ENCODE results near the gene DSCAML1.
A peak's percentile ranks its signal among the peaks of the same experiment; 100 is the strongest.

DSCAML1 gene

DNA sequence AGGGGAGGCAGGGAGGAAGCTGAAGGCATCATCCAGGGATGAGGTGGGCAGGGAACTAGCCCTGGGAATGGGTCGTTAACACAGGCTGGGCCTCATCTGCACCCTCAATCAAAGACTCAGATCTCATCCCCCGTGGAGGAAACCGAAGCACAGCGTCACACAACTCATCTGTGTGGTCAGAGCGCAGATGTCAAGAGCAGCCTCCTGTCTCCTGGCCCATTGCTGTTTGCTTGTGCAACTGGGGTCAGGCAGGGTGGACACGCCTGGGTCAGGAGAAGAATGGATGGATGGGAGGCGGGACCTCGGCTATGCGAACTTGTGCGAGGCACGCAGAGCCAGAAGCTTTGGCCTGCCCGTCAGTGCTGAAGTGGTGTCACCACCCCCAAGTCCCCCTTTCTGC, 251.3 kb downstream of the DSCAML1 start:
- no peaks in the 10 kb centered on the region for H3K36me3 ChIP-seq (ENCODE audit: control insufficient read depth, insufficient read depth, low read length, severe bottlenecking)
- peaks cover 4% of the 10 kb centered on the region for H3K9me3 ChIP-seq (ENCODE audit: control insufficient read depth, low read length)
- H3K4me1 ChIP-seq (ENCODE audit: control insufficient read depth, insufficient read depth, low read length): no peaks in the 10 kb centered on the region
- no peak overlapping the region for H3K4me3 ChIP-seq (ENCODE audit: low read length)
- DNase-seq (ENCODE audit: low read depth): no peak
- peaks cover 39% of the 10 kb centered on the region for H3K27me3 ChIP-seq (replicated peaks; ENCODE audit: control insufficient read depth, insufficient read depth, low read length)
- no peak overlapping the region for H3K9ac ChIP-seq (ENCODE audit: low read length)

DNA sequence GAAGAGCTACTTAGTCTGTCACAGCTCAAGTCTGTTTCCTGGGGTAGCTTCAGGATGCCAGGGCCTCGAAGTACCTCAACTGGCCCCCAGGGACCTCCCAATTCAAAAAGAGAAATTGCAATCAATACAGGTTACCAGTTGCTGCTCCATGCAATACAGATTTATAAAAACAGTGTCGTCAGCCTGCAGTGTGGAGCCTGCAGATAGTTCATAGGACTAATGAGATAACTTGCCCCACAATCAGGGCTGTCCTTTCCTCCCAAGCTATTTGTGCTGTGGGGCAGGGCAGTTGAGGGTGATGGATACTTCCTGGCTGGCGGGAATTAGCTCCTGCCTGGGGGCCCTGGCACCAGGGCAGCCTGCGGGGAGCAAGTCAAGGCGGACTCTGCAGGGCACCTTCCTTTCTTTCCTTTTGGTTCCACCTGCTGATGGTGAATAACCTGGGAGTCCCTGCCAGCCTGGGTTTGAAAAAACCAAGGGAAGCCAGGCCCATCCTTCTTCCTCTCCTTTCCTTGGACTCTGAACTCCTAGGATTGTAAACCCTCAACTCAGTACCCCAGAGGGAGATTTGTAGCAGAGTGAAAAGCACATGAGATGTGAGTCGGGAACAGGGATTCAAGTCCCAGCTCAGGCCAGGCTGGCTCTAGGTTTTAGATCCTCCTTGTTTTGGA, 252.8 kb downstream of the DSCAML1 start:
- Histone ChIP-seq H3K4me1 (ENCODE audit: control insufficient read depth, insufficient read depth, low read length) (no peaks in the 10 kb centered on the region), H3K27me3 (replicated peaks; ENCODE audit: control insufficient read depth, insufficient read depth, low read length) (peaks cover 37% of the 10 kb centered on the region), H3K9me3 (ENCODE audit: control insufficient read depth, low read length) (peaks cover 4% of the 10 kb centered on the region), H3K9ac (ENCODE audit: low read length) (no peak overlapping the region), H3K4me3 (ENCODE audit: low read length) (no peak overlapping the region), H3K36me3 (ENCODE audit: control insufficient read depth, insufficient read depth, low read length, severe bottlenecking) (no peaks in the 10 kb centered on the region)
- no peak for DNase-seq (ENCODE audit: low read depth)

DNA sequence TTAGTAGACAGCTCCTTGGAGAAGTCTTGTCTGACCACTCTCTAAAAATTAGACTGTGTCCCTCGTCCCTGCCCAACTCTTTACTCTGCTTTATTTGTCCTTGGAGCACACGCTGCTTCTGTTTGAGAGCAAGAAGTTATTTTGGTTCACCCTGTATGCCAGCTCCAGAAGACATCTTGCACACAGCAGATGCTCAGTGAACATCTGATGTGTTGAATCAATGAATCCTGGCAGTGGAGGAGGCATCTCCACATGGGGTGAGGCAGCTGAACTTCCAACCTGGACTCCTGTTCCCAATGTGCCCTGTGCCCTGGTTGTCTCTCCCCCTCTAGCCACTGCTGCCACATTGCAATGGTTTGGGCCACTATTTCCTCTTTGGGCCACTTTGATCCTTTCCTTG, 255.8 kb downstream of the DSCAML1 start:
- Histone ChIP-seq H3K27me3 (replicated peaks; ENCODE audit: control insufficient read depth, insufficient read depth, low read length) (peaks cover 37% of the 10 kb centered on the region), H3K36me3 (ENCODE audit: control insufficient read depth, insufficient read depth, low read length, severe bottlenecking) (no peaks in the 10 kb centered on the region), H3K9ac (ENCODE audit: low read length) (no peak overlapping the region), H3K9me3 (ENCODE audit: control insufficient read depth, low read length) (peaks cover 4% of the 10 kb centered on the region), H3K4me1 (ENCODE audit: control insufficient read depth, insufficient read depth, low read length) (no peaks in the 10 kb centered on the region), H3K4me3 (ENCODE audit: low read length) (no peak overlapping the region)
- DNase-seq (ENCODE audit: low read depth): no peak

DNA sequence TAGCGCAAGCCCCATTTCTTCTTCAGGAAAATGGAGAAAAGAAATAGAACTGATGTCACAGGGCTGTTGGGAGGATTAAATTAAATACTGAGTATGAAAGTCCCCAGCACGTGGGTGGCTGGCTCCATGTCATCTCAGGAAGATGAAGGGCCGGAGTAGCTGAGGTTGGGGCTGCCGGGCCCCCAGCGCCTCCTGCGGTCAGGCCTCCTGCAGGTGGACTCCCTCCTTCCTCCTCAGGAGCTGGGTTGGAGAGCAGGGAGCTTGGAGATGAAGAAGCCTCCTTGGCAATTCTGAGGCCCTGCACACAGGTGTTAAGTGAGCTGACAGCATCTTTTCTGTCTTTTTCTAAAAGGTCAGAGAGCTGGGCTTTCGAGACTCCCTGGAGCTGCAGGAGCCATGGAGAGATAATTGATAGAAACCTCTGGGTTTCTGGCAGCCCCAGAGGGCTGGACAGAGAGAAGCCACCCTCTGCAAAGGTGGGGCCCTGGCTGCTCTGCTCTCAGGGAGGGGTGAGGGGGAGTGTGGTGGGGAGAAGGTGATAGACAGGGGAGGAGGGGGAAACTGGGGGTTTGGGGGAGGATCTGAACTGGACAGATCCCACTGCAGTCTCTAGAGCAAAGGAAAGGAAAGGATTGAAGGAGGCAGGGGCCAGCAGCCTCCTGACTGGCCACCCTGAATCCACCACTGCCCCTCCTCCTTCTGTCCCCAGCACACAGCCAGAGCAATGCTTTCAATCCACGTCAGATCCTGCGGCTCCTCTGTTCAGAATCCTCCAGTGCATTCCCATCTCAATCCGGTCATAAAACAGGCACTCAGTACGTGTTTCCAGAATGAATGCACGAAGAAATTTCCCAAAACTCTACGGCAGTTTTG, 258.5 kb downstream of the DSCAML1 start:
- H3K27me3 ChIP-seq (replicated peaks; ENCODE audit: control insufficient read depth, insufficient read depth, low read length): peaks cover 41% of the 10 kb centered on the region
- H3K9ac ChIP-seq (ENCODE audit: low read length): no peak overlapping the region
- no peak overlapping the region for H3K4me3 ChIP-seq (ENCODE audit: low read length)
- peaks cover 3% of the 10 kb centered on the region for H3K9me3 ChIP-seq (ENCODE audit: control insufficient read depth, low read length)
- H3K36me3 ChIP-seq (ENCODE audit: control insufficient read depth, insufficient read depth, low read length, severe bottlenecking): no peaks in the 10 kb centered on the region
- no peaks in the 10 kb centered on the region for H3K4me1 ChIP-seq (ENCODE audit: control insufficient read depth, insufficient read depth, low read length)
- DNase-seq (ENCODE audit: low read depth): no peak

DNA sequence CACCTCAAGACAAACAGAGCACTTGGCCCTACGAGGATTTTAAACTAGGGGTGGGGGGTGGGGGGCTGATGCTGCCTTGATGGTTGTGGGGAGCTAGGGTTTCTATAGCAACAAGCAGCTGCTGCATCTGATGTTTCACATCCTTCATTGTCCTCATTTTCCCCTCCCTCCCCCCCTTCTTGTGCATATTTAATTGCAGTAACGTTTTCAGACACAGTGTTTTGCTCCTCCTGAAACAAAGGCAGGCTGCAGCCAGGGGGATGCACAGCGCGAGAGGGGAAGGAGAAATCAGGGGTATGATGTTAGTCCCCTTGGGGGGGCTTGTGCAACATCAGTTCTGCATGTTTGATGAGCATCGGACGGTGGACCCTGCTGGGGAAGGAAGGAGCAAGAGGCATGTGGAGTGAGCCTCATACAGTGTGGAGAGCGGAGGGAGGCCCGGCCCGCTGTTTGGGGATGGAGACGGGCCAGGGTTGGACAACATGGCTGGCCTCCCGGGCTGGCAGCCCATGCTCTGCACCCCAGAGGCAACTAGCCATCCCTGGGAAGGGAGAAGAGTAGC, 261.1 kb downstream of the DSCAML1 start:
- H3K4me1 ChIP-seq (ENCODE audit: control insufficient read depth, insufficient read depth, low read length): no peaks in the 10 kb centered on the region
- H3K9ac ChIP-seq (ENCODE audit: low read length): no peak overlapping the region
- DNase-seq (ENCODE audit: low read depth): no peak
- H3K9me3 ChIP-seq (ENCODE audit: control insufficient read depth, low read length): no peaks in the 10 kb centered on the region
- H3K4me3 ChIP-seq (ENCODE audit: low read length): no peak overlapping the region
- peaks cover 27% of the 10 kb centered on the region for H3K27me3 ChIP-seq (replicated peaks; ENCODE audit: control insufficient read depth, insufficient read depth, low read length)
- no peaks in the 10 kb centered on the region for H3K36me3 ChIP-seq (ENCODE audit: control insufficient read depth, insufficient read depth, low read length, severe bottlenecking)

DNA sequence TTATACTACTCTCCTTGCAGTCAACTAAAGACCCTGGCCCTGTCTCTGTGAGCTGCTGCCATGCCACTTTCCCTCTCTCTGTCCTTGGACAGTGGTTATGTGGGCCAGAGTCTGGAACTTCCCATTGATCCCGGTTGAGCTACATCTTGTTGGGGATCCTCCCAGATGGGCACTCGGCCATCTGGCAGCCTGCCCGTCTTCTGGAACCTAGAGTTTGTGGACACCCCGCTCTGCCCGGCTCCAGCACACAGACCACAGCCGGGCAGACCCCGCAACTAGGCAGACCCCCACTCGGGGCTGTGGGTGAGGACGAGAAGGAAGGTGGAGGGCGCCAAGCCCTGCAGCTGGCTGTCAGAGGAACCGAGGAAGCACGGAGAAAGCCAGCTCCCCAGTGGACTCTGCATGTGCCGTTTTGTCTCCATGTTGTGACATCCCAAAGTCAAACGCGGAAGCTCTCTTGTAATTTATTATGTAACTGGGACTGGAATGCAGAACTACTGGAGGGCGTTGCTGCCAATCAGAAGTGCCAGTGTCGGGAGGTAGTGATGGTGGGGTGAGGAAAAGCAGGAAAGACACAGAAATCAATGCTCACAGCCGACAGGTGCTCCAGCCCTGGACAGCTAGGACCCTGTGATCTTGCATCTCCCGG, 261.7 kb downstream of the DSCAML1 start:
- H3K4me3 ChIP-seq (ENCODE audit: low read length): peak overlapping the region; percentile 39
- H3K9me3 ChIP-seq (ENCODE audit: control insufficient read depth, low read length): no peaks in the 10 kb centered on the region

DNA sequence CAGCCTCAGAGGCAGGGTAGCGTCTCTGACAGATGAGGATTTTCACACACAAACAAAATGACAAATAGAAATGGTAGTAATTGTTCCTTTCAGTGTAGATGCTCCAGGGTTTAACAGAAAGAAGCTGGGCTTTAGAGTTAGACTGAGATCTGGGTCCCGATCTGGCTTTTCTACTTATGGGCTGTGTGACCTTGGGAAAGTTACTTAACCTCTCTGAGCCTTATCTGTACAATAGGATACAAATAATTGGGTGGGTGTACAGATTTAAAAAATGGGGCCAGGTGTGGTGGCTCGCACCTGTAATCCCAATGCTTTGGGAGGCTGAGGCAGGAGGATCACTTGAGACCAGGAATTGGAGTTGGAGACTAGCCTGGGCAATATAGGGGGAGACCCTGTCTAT, 264.4 kb downstream of the DSCAML1 start:
- no peak overlapping the region for H3K4me3 ChIP-seq (ENCODE audit: low read length)
- no peak for DNase-seq (ENCODE audit: low read depth)
- no peak overlapping the region for H3K9ac ChIP-seq (ENCODE audit: low read length)
- H3K4me1 ChIP-seq (ENCODE audit: control insufficient read depth, insufficient read depth, low read length): peaks cover 4% of the 10 kb centered on the region
- no peaks in the 10 kb centered on the region for H3K36me3 ChIP-seq (ENCODE audit: control insufficient read depth, insufficient read depth, low read length, severe bottlenecking)
- H3K9me3 ChIP-seq (ENCODE audit: control insufficient read depth, low read length): no peaks in the 10 kb centered on the region
- H3K27me3 ChIP-seq (replicated peaks; ENCODE audit: control insufficient read depth, insufficient read depth, low read length): peaks cover 49% of the 10 kb centered on the region

More for the DNA sequence above, 261.7 kb downstream of the DSCAML1 start:
- H3K36me3 ChIP-seq (ENCODE audit: control insufficient read depth, insufficient read depth, low read length, severe bottlenecking): no peaks in the 10 kb centered on the region
- DNase-seq (ENCODE audit: low read depth): no peak
- H3K9ac ChIP-seq (ENCODE audit: low read length): no peak overlapping the region
- H3K4me1 ChIP-seq (ENCODE audit: control insufficient read depth, insufficient read depth, low read length): no peaks in the 10 kb centered on the region
- peaks cover 32% of the 10 kb centered on the region for H3K27me3 ChIP-seq (replicated peaks; ENCODE audit: control insufficient read depth, insufficient read depth, low read length)

DNA sequence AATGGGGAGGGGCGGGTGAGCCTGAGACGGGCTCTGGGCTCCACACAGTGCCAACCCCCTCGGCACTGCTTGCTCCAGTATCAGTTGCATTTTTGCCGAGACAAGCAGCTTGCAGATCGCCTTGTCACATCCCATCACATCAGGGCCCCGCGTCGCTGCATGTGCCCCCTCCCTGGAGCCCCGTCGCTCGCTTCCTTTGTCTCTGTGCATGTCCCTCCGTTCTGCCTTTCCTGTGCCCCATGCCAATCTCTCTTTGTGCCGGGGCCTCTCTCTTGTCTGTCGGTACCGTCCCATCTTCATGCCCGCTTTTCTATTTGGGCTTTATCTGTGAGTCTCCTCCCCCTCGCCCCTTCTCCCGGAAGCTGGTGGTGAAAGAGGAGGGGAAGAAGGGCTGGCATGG, 267.2 kb downstream of the DSCAML1 start:
- Histone ChIP-seq H3K4me3 (ENCODE audit: low read length) (no peak overlapping the region), H3K4me1 (ENCODE audit: control insufficient read depth, insufficient read depth, low read length) (peaks cover 4% of the 10 kb centered on the region), H3K9me3 (ENCODE audit: control insufficient read depth, low read length) (no peaks in the 10 kb centered on the region), H3K36me3 (ENCODE audit: control insufficient read depth, insufficient read depth, low read length, severe bottlenecking) (no peaks in the 10 kb centered on the region), H3K9ac (ENCODE audit: low read length) (no peak overlapping the region), H3K27me3 (replicated peaks; ENCODE audit: control insufficient read depth, insufficient read depth, low read length) (peaks cover 40% of the 10 kb centered on the region)
- no peak for DNase-seq (ENCODE audit: low read depth)

DNA sequence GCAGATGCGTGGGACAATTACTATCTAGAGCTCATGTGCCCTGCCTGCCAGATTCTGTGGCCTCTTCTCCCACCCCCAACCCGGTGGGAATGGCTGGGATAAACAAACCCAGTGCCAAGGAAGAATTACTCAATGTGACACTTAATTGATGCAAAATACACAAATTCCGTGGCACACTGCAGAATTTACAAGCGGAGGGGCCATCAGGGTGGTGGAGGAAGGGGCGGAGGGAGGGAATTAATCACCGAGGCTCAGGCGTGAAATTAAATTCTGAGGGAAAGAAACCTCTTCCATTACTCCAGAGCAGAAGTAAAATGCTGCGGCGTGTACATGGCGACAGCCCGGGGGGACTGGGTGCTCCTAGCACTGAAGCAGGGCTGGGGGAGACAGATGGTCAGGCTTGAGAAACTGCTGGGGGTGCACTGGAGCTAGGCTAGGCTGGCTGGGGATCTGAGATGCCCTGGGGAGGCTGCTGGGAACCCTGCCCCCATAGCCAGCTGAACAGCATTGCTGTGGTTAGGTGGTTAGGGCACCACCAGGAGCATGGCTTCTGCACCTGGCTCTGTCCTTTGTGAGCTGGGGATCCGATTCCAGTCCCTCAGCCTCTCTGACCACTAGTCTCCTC, 268.8 kb downstream of the DSCAML1 start:
- Histone ChIP-seq H3K27me3 (replicated peaks; ENCODE audit: control insufficient read depth, insufficient read depth, low read length) (peaks cover 33% of the 10 kb centered on the region), H3K4me3 (ENCODE audit: low read length) (no peak overlapping the region), H3K9me3 (ENCODE audit: control insufficient read depth, low read length) (no peaks in the 10 kb centered on the region), H3K9ac (ENCODE audit: low read length) (no peak overlapping the region), H3K36me3 (ENCODE audit: control insufficient read depth, insufficient read depth, low read length, severe bottlenecking) (no peaks in the 10 kb centered on the region), H3K4me1 (ENCODE audit: control insufficient read depth, insufficient read depth, low read length) (peaks cover 4% of the 10 kb centered on the region)
- DNase-seq (ENCODE audit: low read depth): no peak

DNA sequence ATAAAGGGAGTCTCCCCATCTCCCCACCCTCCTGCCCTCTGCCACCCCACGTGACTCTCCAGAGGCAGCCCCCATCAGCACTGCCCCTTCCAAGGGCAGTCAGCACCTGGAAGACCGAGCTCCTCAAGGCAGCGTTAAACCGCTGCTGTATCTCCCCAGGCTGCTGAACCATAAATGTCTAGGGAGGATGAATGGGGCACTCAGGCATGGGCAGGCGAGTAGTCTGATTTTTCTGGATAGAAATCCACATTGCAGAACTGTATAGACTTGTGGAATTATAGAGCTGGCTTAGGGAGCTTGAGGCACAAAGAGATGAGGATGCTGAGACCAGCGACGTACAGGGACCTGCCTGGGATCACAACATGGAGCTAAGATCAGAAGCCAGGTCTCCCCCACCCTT, 269.7 kb downstream of the DSCAML1 start:
- Histone ChIP-seq H3K36me3 (ENCODE audit: control insufficient read depth, insufficient read depth, low read length, severe bottlenecking) (no peaks in the 10 kb centered on the region), H3K27me3 (replicated peaks; ENCODE audit: control insufficient read depth, insufficient read depth, low read length) (peaks cover 33% of the 10 kb centered on the region), H3K9me3 (ENCODE audit: control insufficient read depth, low read length) (no peaks in the 10 kb centered on the region)

More for the DNA sequence above, 269.7 kb downstream of the DSCAML1 start:
- Histone ChIP-seq H3K4me1 (ENCODE audit: control insufficient read depth, insufficient read depth, low read length) (peaks cover 4% of the 10 kb centered on the region), H3K4me3 (ENCODE audit: low read length) (no peak overlapping the region), H3K9ac (ENCODE audit: low read length) (no peak overlapping the region)
- DNase-seq (ENCODE audit: low read depth): no peak

All from adipocyte (in vitro differentiated cells).